Measurements from ENCODE around the gene IQSEC1.

- TF ChIP-seq POLR2A (IDR thresholded peaks at IDR 0.05) (no peak), CTCF (IDR thresholded peaks at IDR 0.05) (no peak)
These were observed 108.3 kb downstream of the IQSEC1 start for GRCh38 chr3:12964711-12965612.

Data from breast epithelium (tissue), 3 donors.